A549 (cell line): ENCODE measurements around the gene SLCO3A1. TPM values are rescaled to one million over a fixed set of nuclear protein-coding genes. Genes with fewer than 3 reads are reported as not detected.

Source experiments
- ATAC-seq, 2 experiments: fragments of 200-7000 bp in 1 of 2; fragments of >200 bp in 1 of 2; cut with Nextera tagmentation in 1 of 2; cut with Tn5 transposase in 1 of 2; 3 replicates each; pipeline versions ENCODE4 v1.8.0 to v1.9.1; 2018 to 2020; ENCODE audit warnings: mild to moderate bottlenecking in 1 of 2, moderate library complexity in 1 of 2
- CTCF ChIA-PET: fragments of 300-600 bp; sonication (Branson Sonifier 250); formaldehyde crosslinking; extraction: SDS; loops from one replicate; lab custom pipeline; 2021; ENCODE audit warnings: antibody characterized with exemption, inconsistent platforms; lab: Yijun Ruan, JAX
- POLR2A ChIA-PET: fragments of 350-600 bp; formaldehyde crosslinking; extraction: SDS; loops from one replicate; lab custom pipeline; 2021; ENCODE audit warnings: antibody characterized with exemption, inconsistent platforms; lab: Yijun Ruan, JAX
- DNase-seq, 2 experiments: peaks; one replicate each; pipeline versions ENCODE4 v3.0.0 to v3.0.0-alpha.2; 2011 to 2016; ENCODE audit warnings: low read depth in 1 of 2, low spot score in 1 of 2
- FAIRE-seq: peaks from 2 replicates; lab custom pipeline; 2011; peaks lifted over from hg19 to GRCh38; lab: Jason Lieb, UNC
- H3K27ac ChIP-seq, 2 experiments: fragments of >200 bp; sonication (Bioruptor Twin); formaldehyde crosslinking; 3 replicates each; pipeline ENCODE4 v1.5.1; 2016 to 2017
- H3K4me1 ChIP-seq: fragments of >200 bp; sonication (Bioruptor Twin); formaldehyde crosslinking; 3 replicates; pipeline ENCODE4 v1.6.1; 2016
- H3K4me2 ChIP-seq: fragments of >200 bp; sonication (Bioruptor Twin); formaldehyde crosslinking; 3 replicates; pipeline ENCODE4 v1.6.1; 2016
- H3K4me3 ChIP-seq: fragments of >200 bp; sonication (Bioruptor Twin); formaldehyde crosslinking; 3 replicates; pipeline ENCODE4 v1.5.1; 2016
- H3K9me3 ChIP-seq: fragments of >200 bp; sonication (Bioruptor Twin); formaldehyde crosslinking; 3 replicates; pipeline ENCODE4 v1.6.1; 2016
- ATOH8 ChIP-seq: fragments of 250-450 bp; sonication (Bioruptor Pico); IDR thresholded peaks from 2 replicates; pipeline ENCODE4 v1.5.0; 2020; ENCODE audit warnings: low read depth, mild to moderate bottlenecking, moderate library complexity
- CBX8 ChIP-seq: fragments of 200-600 bp; sonication (generic); IDR thresholded peaks from 2 replicates; pipeline ENCODE4 v1.6.1; 2016
- E2F6 ChIP-seq: IDR thresholded peaks from 2 replicates; pipeline ENCODE4 v1.6.1; 2012; ENCODE audit warnings: low read depth, borderline replicate concordance
- EHMT2 ChIP-seq: fragments of 200-600 bp; sonication (generic); IDR thresholded peaks from 2 replicates; pipeline ENCODE4 v1.6.1; 2016; ENCODE audit warnings: antibody characterized with exemption, low read depth, mild to moderate bottlenecking, moderate library complexity
- HDAC2 ChIP-seq: fragments of 200-600 bp; sonication (generic); IDR thresholded peaks from 2 replicates; pipeline ENCODE4 v1.6.1; 2016
- JUN ChIP-seq, 2 experiments: fragments of >200 bp; sonication (Bioruptor Twin); formaldehyde crosslinking; IDR thresholded peaks; 2 replicates in 1 of 2; 3 replicates in 1 of 2; pipeline ENCODE4 v1.6.1; 2016 to 2017
- KDM5A ChIP-seq: fragments of 200-600 bp; sonication (generic); IDR thresholded peaks from 2 replicates; pipeline ENCODE4 v1.6.1; 2016; ENCODE audit warnings: antibody characterized with exemption, mild to moderate bottlenecking
- MAX ChIP-seq: IDR thresholded peaks from 2 replicates; pipeline ENCODE4 v1.6.1; 2012
- MAZ ChIP-seq: fragments of 150-350 bp; IDR thresholded peaks from 2 replicates; pipeline ENCODE4 v1.6.1; 2014; ENCODE audit warnings: antibody characterized with exemption, low read depth, low read length, borderline replicate concordance
- NR3C1 ChIP-seq: fragments of >200 bp; sonication (Bioruptor Twin); formaldehyde crosslinking; IDR thresholded peaks from 3 replicates; pipeline ENCODE4 v1.6.1; 2017
- POLR2A ChIP-seq: IDR thresholded peaks from 2 replicates; pipeline ENCODE4 v1.6.1; 2012; ENCODE audit warnings: mild to moderate bottlenecking, low read length
- POLR2AphosphoS2 ChIP-seq: conservative IDR thresholded peaks from 2 replicates; pipeline ENCODE4 v1.6.1; 2012; ENCODE audit warnings: low read length, improper control_type of control experiment, inconsistent platforms
- RAD21 ChIP-seq, 2 experiments: fragments of >200 bp in 1 of 2; sonication (Bioruptor Twin) in 1 of 2; formaldehyde crosslinking in 1 of 2; IDR thresholded peaks in 1 of 2; conservative IDR thresholded peaks in 1 of 2; 2 replicates in 1 of 2; 3 replicates in 1 of 2; pipeline ENCODE4 v1.6.1; 2012 to 2018; ENCODE audit warnings: inconsistent platforms in 1 of 2
- RCOR1 ChIP-seq: fragments of 150-350 bp; IDR thresholded peaks from 2 replicates; pipeline ENCODE4 v1.6.1; 2014; ENCODE audit warnings: antibody characterized with exemption, low read length, low read depth
- SMC3 ChIP-seq: fragments of >200 bp; sonication (Bioruptor Twin); formaldehyde crosslinking; IDR thresholded peaks from 3 replicates; pipeline ENCODE4 v1.6.1; 2018; ENCODE audit warnings: inconsistent platforms
- SREBF2 ChIP-seq: fragments of 450-650 bp; IDR thresholded peaks from 2 replicates; pipeline ENCODE4 v1.6.1; 2014; ENCODE audit warnings: mild to moderate bottlenecking, moderate library complexity
- TP53 ChIP-seq: fragments of 250-450 bp; sonication (Bioruptor Pico); IDR thresholded peaks from 2 replicates; pipeline ENCODE4 v1.5.0; 2021; ENCODE audit warnings: mild to moderate bottlenecking, moderate library complexity
- USF2 ChIP-seq: fragments of 450-650 bp; IDR thresholded peaks from 2 replicates; pipeline ENCODE4 v1.6.1; 2014; ENCODE audit warnings: antibody characterized with exemption
- WGBS: methylation state at CpG from one replicate; pipeline ENCODE4 v1.1.6; 2017; ENCODE audit errors: missing lambda C conversion rate; 5-methylcytosine and 5-hydroxymethylcytosine counted together
- polyA plus RNA-seq, 4 experiments: library from polyadenylated mRNA; depleted of rRNA in 3 of 4; stranded (reverse); fragments of >200 nt; fragmentation: RNase III in 1 of 4; extraction: RNeasy Plus Mini Kit Qiagen cat#74134 plus additional on column Dnase treatment in 1 of 4; gene quantifications; 2 replicates in 3 of 4; 3 replicates in 1 of 4; pipeline ENCODE4 v1.2.3, GENCODE V29; 2011 to 2017

SLCO3A1 gene
- polyA plus RNA-seq, 2 of the 4 experiments (the other 2 are of a cell fraction): 16.8 to 17.0 TPM

- ATAC-seq: no peak
- Histone ChIP-seq H3K4me1 (no peaks in the 10 kb centered on the region), H3K4me2 (no peak overlapping the region), H3K9me3 (no peaks in the 10 kb centered on the region), H3K27ac (no peak overlapping the region), H3K4me3 (no peak overlapping the region)
- CTCF ChIA-PET: interaction anchor here (0.6 to 1.6 kb wide), 3 partner anchors 14 to 612 kb away, joined by 3 to 5 read pairs (median 5); no protein-coding TSS in a partner anchor
- 89% methylated on average over 16 of the region's 16 CpGs for WGBS
- DNase-seq: no peak
- FAIRE-seq: no peak
- TF ChIP-seq POLR2A (no peak), JUN (IDR thresholded peaks at IDR 0.05) (no peak), E2F6 (no peak)
- POLR2A ChIA-PET: no interaction called here
Measured at GRCh38 chr15:92104072-92104471, 250.6 kb downstream of the SLCO3A1 start.

GRCh38 chr15:92105611-92106010, 252.1 kb downstream of the SLCO3A1 start:
- no peak for FAIRE-seq
- no peak for ATAC-seq
- CTCF ChIA-PET: interaction anchor here (0.6 to 3.9 kb wide), 2 partner anchors 8 to 120 kb away, joined by 3 to 36 read pairs; no protein-coding TSS in a partner anchor

GRCh38 chr15:92107510-92107909, 254.0 kb downstream of the SLCO3A1 start:
- DNase-seq (no peak), FAIRE-seq (no peak), ATAC-seq (no peak)
- Histone ChIP-seq H3K27ac (no peak overlapping the region), H3K4me1 (no peaks in the 10 kb centered on the region), H3K9me3 (no peaks in the 10 kb centered on the region), H3K4me3 (no peak overlapping the region), H3K4me2 (no peak overlapping the region)
- CTCF ChIA-PET: interaction anchor here (0.6 to 3.9 kb wide), 8 partner anchors 10 to 676 kb away, joined by 3 to 36 read pairs (median 4); no protein-coding TSS in a partner anchor
- TF ChIP-seq KDM5A: no peak
- no peak for TF ChIP-seq HDAC2
- no peak for TF ChIP-seq SMC3
- TF ChIP-seq TP53 (CRISPR knock-in tag): no peak
- TF ChIP-seq SREBF2: no peak
- no peak for TF ChIP-seq RAD21 (conservative IDR thresholded peaks at IDR 0.05 in 1 of 2, IDR thresholded peaks at IDR 0.05 in 1 of 2)
- TF ChIP-seq MAZ: no peak
- no peak for TF ChIP-seq NR3C1
- no peak for TF ChIP-seq MAX
- no peak for TF ChIP-seq POLR2AphosphoS2
- POLR2A ChIA-PET: no interaction called here
- 88% methylated on average over 4 of the region's 4 CpGs for WGBS

More at GRCh38 chr15:92105611-92106010, 252.1 kb downstream of the SLCO3A1 start:
- no peak overlapping the region for H3K27ac ChIP-seq
- H3K9me3 ChIP-seq: no peaks in the 10 kb centered on the region
- H3K4me1 ChIP-seq: no peaks in the 10 kb centered on the region
- TF ChIP-seq CBX8 (no peak), RCOR1 (no peak), USF2 (no peak), EHMT2 (no peak), NR3C1 (no peak), POLR2AphosphoS2 (no peak), ATOH8 (CRISPR knock-in tag) (no peak), RAD21 (conservative IDR thresholded peaks at IDR 0.05 in 1 of 2, IDR thresholded peaks at IDR 0.05 in 1 of 2) (no peak)
- no peak overlapping the region for H3K4me2 ChIP-seq
- WGBS: 81% methylated on average over 10 of the region's 10 CpGs
- no peak overlapping the region for H3K4me3 ChIP-seq
- POLR2A ChIA-PET: no interaction called here
- DNase-seq: no peak
